LNCaP clone FGC (cell line): ENCODE results near the gene PDIA4.

Experiments used
- DNase-seq: peaks from one replicate; pipeline ENCODE4 v3.0.0-alpha.2; 2011; ENCODE audit warnings: low read depth
- H3K4me3 ChIP-seq: 2 replicates; pipeline ENCODE4 v1.5.1; 2011; ENCODE audit warnings: mild to moderate bottlenecking, low read depth, low read length, control low read depth
- TF ChIP-seq, protein P1 (sequence below): IDR thresholded peaks from 2 replicates; pipeline ENCODE4 v1.5.1; 2012; ENCODE audit warnings: mild to moderate bottlenecking; ENCODE audit not compliant: control insufficient read depth, insufficient read depth; ENCODE audit errors: extremely low read depth

PDIA4 gene

DNA sequence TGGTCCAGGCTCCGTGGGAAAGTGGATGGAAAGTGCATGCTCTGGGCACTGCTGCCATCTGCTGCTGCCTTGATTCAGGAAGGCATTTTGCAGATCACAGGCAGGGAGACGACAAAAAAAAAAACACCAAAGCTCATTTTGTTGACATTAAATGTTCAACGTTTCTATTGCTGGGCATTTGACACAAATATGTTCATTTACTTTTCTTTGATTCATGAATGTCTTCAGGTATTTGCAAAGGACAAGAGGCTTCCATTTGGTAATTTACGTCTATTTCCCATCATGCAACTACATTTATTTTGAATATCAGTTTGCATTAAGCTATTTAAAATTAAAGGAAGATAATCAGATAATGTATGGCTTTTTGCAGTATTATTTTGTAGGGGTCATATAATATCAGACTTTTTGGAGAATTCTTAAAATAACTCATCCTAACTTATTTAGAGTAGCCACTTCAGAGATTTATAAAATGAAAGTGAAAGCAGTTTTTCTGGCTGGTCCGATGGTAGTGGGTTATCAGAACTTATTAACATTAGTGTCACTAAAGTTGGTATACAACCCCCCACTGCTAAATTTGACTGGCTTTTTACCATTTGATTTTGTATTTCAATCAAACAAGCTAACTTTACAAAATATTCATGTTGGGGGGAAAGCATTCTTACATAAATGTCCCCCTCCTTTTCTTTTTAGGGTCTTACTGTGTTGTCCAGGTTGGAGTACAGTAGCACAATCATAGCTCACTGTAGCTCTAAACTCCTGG, 65.3 kb downstream of the PDIA4 start:
- DNase-seq = peak; percentile 39
- TF ChIP-seq, protein P1, sequence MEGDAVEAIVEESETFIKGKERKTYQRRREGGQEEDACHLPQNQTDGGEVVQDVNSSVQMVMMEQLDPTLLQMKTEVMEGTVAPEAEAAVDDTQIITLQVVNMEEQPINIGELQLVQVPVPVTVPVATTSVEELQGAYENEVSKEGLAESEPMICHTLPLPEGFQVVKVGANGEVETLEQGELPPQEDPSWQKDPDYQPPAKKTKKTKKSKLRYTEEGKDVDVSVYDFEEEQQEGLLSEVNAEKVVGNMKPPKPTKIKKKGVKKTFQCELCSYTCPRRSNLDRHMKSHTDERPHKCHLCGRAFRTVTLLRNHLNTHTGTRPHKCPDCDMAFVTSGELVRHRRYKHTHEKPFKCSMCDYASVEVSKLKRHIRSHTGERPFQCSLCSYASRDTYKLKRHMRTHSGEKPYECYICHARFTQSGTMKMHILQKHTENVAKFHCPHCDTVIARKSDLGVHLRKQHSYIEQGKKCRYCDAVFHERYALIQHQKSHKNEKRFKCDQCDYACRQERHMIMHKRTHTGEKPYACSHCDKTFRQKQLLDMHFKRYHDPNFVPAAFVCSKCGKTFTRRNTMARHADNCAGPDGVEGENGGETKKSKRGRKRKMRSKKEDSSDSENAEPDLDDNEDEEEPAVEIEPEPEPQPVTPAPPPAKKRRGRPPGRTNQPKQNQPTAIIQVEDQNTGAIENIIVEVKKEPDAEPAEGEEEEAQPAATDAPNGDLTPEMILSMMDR = peak; percentile 93
- H3K4me3 ChIP-seq = peak overlapping the region; percentile 74

DNA sequence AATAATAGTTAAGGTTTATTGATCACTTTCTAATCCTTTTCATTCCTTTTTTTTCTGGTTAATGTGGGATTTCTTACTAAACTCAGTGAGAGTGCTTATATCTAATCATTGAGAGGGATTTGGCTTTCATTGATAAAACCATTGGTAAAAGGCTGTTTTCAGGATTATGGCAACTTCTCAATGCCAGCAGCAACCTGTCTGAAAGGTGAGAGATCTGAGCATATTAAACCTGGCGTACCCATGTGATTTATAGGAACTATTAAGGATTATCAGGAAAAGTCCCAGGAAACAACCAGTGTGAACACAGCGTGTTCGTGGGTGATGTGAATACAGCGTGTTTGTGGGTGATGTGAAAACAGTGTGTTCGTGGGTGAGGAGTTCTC, 65.9 kb downstream of the PDIA4 start:
- TF ChIP-seq, protein P1 = no peak
- H3K4me3 ChIP-seq = peak overlapping the region; percentile 74
- DNase-seq = no peak

DNA sequence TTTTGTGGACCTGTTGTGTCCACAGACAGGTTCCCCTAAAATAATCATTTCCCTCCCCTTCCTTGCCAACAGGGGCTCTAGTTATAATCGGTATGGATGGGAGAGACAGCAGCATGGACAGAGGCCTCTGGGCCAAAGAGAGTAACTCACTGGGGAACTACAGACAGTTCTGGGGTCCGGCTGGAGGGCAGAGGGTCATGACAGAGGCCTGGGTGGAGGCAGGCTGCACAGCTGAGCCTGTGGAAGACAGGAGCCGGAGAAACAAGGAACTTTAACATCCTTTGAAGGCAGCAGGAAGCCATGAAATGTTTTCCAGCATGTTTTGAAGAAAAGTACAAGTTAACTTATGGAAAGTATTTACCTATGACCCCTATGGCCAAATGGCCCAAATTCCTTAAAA, 68.6 kb downstream of the PDIA4 start:
- DNase-seq = no peak
- TF ChIP-seq, protein P1 = no peak
- no peak overlapping the region for H3K4me3 ChIP-seq

DNA sequence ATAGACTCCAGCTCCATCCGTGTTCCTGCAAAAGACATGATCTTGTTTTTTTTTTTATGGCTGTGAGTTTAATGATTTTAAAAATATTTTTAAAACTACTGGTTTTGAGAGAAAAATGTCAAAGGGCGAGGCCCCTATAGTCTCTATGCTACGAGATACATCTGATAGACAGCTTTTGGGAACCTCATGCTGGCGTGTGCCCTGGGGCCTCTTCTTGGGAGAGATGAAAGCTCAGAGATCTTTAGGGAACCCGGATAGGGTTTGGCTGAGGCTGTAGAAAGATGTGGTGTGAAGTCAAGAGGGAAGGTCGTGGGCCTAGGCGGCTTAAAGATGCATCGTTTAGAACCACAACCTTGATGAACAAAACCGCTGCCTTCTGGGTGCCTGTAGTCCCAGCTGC, 70.2 kb downstream of the PDIA4 start:
- TF ChIP-seq, protein P1 = no peak
- no peak overlapping the region for H3K4me3 ChIP-seq
- no peak for DNase-seq

DNA sequence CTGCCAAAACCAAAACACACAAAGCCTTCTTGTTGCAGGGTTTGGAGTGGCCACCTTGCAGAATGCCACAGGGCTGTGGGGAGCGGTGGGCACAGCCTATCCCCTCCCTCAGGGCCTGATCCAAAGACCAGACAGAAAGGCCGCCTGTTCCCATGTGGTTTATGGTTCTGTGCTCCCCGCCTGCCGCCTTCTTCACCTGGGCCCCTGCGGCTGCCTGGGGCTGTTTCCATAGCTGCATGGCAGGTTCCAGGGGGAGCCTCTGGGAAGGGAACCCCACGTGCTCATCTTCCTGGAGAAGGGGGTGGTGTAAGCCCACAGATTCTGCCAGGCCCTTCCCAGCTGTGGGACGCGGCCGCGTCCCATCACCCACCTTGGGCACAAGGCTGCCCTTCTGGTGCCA, 73.5 kb downstream of the PDIA4 start:
- no peak overlapping the region for H3K4me3 ChIP-seq
- no peak for DNase-seq
- TF ChIP-seq, protein P1 = no peak

DNA sequence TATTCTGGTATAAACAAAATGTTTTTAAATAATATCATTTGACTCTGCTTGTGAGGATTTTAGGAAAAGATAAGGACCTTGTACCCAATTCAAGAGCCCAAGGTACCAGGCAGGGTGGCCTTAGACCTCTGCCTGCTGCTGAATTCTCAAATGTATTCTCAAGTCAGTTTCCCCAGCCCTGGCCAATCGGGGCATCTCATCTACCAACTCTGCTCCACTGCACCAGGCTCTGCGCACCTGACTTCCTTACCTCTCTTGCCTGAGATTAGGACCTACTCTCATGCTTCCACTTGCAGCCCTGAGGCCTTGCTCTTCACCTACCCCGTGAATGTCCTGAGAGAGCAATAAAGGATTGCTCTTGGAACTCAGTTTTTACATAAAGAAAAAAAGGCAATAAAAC, 74.6 kb downstream of the PDIA4 start:
- no peak overlapping the region for H3K4me3 ChIP-seq
- TF ChIP-seq, protein P1 = no peak
- DNase-seq = no peak
